ENCODE measurements around the gene EGFL6. TPM values are rescaled to one million over a fixed set of nuclear protein-coding genes. Genes with fewer than 3 reads are reported as not detected.
A peak's percentile ranks its signal among the peaks of the same experiment; 100 is the strongest.
"Not testable (repeated sequence)": the region's sequence is repeated elsewhere in the genome, so short reads cannot be mapped to it uniquely, and the experiment has no call there.

Gene EGFL6
- polyA plus RNA-seq, 1 experiment = not detected

- Histone ChIP-seq H3K4me3 (ENCODE audit: low read depth, low read length) (no peak overlapping the region), H3K9me3 (ENCODE audit: control insufficient read depth, insufficient read depth, low read length) (no peaks in the 10 kb centered on the region), H3K27ac (ENCODE audit: low read depth, low read length) (no peak overlapping the region), H3K27me3 (ENCODE audit: control insufficient read depth, insufficient read depth, low read length) (no peaks in the 10 kb centered on the region)
- ChIA-PET POLR2A (no interaction called here), CTCF (no interaction called here)
- no peak for TF ChIP-seq CTCF (IDR thresholded peaks at IDR 0.05; ENCODE audit: low read depth, low read length)
- DNase-seq (ENCODE audit: low read depth, low spot score) = no peak
These were observed 98.5 kb downstream of the EGFL6 start for GRCh38 chrX:13667919-13668318.

- ChIA-PET CTCF (interaction anchor here (1.2 kb wide), 2 partner anchors 23 to 162 kb away, joined by 3 to 4 read pairs; no protein-coding TSS in a partner anchor), POLR2A (interaction anchor here (0.5 to 1.4 kb wide), 5 partner anchors 10 to 65 kb away, joined by 4 to 7 read pairs (median 5); partner anchors contain the start of genes OFD1, RAB9A, TCEANC and TRAPPC2)
- no peak overlapping the region for H3K27ac ChIP-seq (ENCODE audit: low read depth, low read length)
- no peaks in the 10 kb centered on the region for H3K9me3 ChIP-seq (ENCODE audit: control insufficient read depth, insufficient read depth, low read length)
- H3K4me3 ChIP-seq (ENCODE audit: low read depth, low read length) = no peak overlapping the region
- TF ChIP-seq CTCF (IDR thresholded peaks at IDR 0.05; ENCODE audit: low read depth, low read length) = no peak
- no peaks in the 10 kb centered on the region for H3K27me3 ChIP-seq (ENCODE audit: control insufficient read depth, insufficient read depth, low read length)
- peak; percentile 92 for DNase-seq (ENCODE audit: low read depth, low spot score)
These were observed 99.9 kb downstream of the EGFL6 start for GRCh38 chrX:13669246-13669737.

- ChIA-PET POLR2A (interaction anchor here (0.5 to 1.4 kb wide), 5 partner anchors 11 to 65 kb away, joined by 4 to 7 read pairs (median 5); partner anchors contain the start of genes OFD1, RAB9A, TCEANC and TRAPPC2), CTCF (interaction anchor here (1.2 kb wide), 2 partner anchors 24 to 163 kb away, joined by 3 to 4 read pairs; no protein-coding TSS in a partner anchor)
- not testable (repeated sequence) for H3K4me3 ChIP-seq (ENCODE audit: low read depth, low read length); H3K27ac ChIP-seq (ENCODE audit: low read depth, low read length); H3K27me3 ChIP-seq (ENCODE audit: control insufficient read depth, insufficient read depth, low read length); H3K9me3 ChIP-seq (ENCODE audit: control insufficient read depth, insufficient read depth, low read length); DNase-seq (ENCODE audit: low read depth, low spot score)
These were observed 100.4 kb downstream of the EGFL6 start for GRCh38 chrX:13669755-13670154.

GRCh38 chrX:13670197-13670596 is 100.8 kb downstream of the EGFL6 start:
- Histone ChIP-seq H3K27me3 (ENCODE audit: control insufficient read depth, insufficient read depth, low read length) (no peaks in the 10 kb centered on the region), H3K27ac (ENCODE audit: low read depth, low read length) (no peak overlapping the region), H3K4me3 (ENCODE audit: low read depth, low read length) (no peak overlapping the region), H3K9me3 (ENCODE audit: control insufficient read depth, insufficient read depth, low read length) (no peaks in the 10 kb centered on the region)
- no peak for TF ChIP-seq CTCF (IDR thresholded peaks at IDR 0.05; ENCODE audit: low read depth, low read length)
- CTCF ChIA-PET = no interaction called here
- DNase-seq (ENCODE audit: low read depth, low spot score) = no peak
- POLR2A ChIA-PET = interaction anchor here (1.4 kb wide), 1 partner anchor 64 kb away, joined by 7 read pairs; the partner anchor contains the start of genes OFD1 and TRAPPC2

GRCh38 chrX:13673016-13673415 is 103.6 kb downstream of the EGFL6 start:
- no peaks in the 10 kb centered on the region for H3K27me3 ChIP-seq (ENCODE audit: control insufficient read depth, insufficient read depth, low read length)
- no peaks in the 10 kb centered on the region for H3K9me3 ChIP-seq (ENCODE audit: control insufficient read depth, insufficient read depth, low read length)
- no peak for DNase-seq (ENCODE audit: low read depth, low spot score)
- H3K4me3 ChIP-seq (ENCODE audit: low read depth, low read length) = no peak overlapping the region
- ChIA-PET POLR2A (no interaction called here), CTCF (no interaction called here)
- no peak overlapping the region for H3K27ac ChIP-seq (ENCODE audit: low read depth, low read length)
- no peak for TF ChIP-seq CTCF (IDR thresholded peaks at IDR 0.05; ENCODE audit: low read depth, low read length)
